HepG2 (cell line): ENCODE data around the gene SAP130. TPM values are rescaled to one million over a fixed set of nuclear protein-coding genes. Genes with fewer than 3 reads are reported as not detected.

ENCODE experiments used
- ATAC-seq: fragments of 200-7000 bp; cut with Tn5 transposase; 3 replicates; pipeline ENCODE4 v1.9.1; 2020; ENCODE audit warnings: mild to moderate bottlenecking, moderate library complexity
- BruUV-seq: library from RNA; stranded (reverse); fragments of 400-500 nt; replicated peaks from 2 replicates; lab custom pipeline; 2021; lab: Mats Ljungman, UMichigan
- CTCF ChIA-PET: fragments of 300-600 bp; formaldehyde crosslinking; extraction: SDS; loops from one replicate; lab custom pipeline; 2021; ENCODE audit warnings: low total read pairs, inconsistent platforms, low intra/inter-chr PET ratio; lab: Yijun Ruan, JAX
- POLR2A ChIA-PET: fragments of 350-600 bp; sonication (Branson Sonifier 250); formaldehyde crosslinking; loops from one replicate; lab custom pipeline; 2020; ENCODE audit warnings: antibody characterized with exemption, inconsistent platforms; lab: Yijun Ruan, JAX
- DNase-seq: peaks from one replicate; pipeline ENCODE4 v3.0.0-alpha.2; 2015; ENCODE audit warnings: low spot score
- FAIRE-seq: peaks from 3 replicates; lab custom pipeline; 2011; peaks lifted over from hg19 to GRCh38; lab: Jason Lieb, UNC
- H2AFZ ChIP-seq: one replicate; pipeline ENCODE4 v1.6.1; 2011; ENCODE audit warnings: low read length, inconsistent platforms
- H3K27ac ChIP-seq: fragments of 300-600 bp; 3 replicates; pipeline ENCODE4 v1.8.0; 2011; ENCODE audit warnings: mixed run types, mild to moderate bottlenecking, mixed read lengths, low read length, inconsistent platforms; ENCODE audit not compliant: insufficient read depth; ENCODE audit errors: extremely low read length
- H3K27me3 ChIP-seq, 2 experiments: fragments of 200-600 bp in 1 of 2; 2 replicates in 1 of 2; 3 replicates in 1 of 2; pipeline versions ENCODE4 v1.6.0 to v1.8.0; 2011; ENCODE audit warnings: low read length in 2 of 2, mild to moderate bottlenecking in 2 of 2, moderate library complexity in 2 of 2, inconsistent platforms in 1 of 2; ENCODE audit not compliant: insufficient read depth in 2 of 2, control insufficient read depth in 1 of 2
- H3K36me3 ChIP-seq, 2 experiments: fragments of 200-600 bp in 1 of 2; replicated peaks in 1 of 2; 2 replicates in 1 of 2; 3 replicates in 1 of 2; pipeline versions ENCODE4 v1.5.1 to v1.8.0; 2011; ENCODE audit warnings: low read length in 2 of 2, inconsistent platforms in 1 of 2; ENCODE audit not compliant: insufficient read depth in 2 of 2, control insufficient read depth in 1 of 2
- H3K4me1 ChIP-seq: 2 replicates; pipeline ENCODE4 v1.5.1; 2012; ENCODE audit warnings: low read length, inconsistent platforms; ENCODE audit not compliant: insufficient read depth
- H3K4me2 ChIP-seq: 2 replicates; pipeline ENCODE4 v1.6.0; 2011; ENCODE audit warnings: low read depth, low read length, inconsistent platforms
- H3K4me3 ChIP-seq, 3 experiments: fragments of 200-600 bp in 1 of 3; sonication (generic), shearing (Covaris generic) in 1 of 3; replicated peaks in 1 of 3; 2 replicates each; pipeline ENCODE4 v1.5.1; 2011 to 2016; ENCODE audit warnings: low read length in 3 of 3, inconsistent platforms in 2 of 3, low read depth in 2 of 3, mild to moderate bottlenecking in 2 of 3, control low read depth in 1 of 3, mixed read lengths in 1 of 3; ENCODE audit not compliant: insufficient read depth in 1 of 3
- H3K79me2 ChIP-seq: one replicate; pipeline ENCODE4 v1.6.1; 2011; ENCODE audit warnings: low read length, inconsistent platforms; ENCODE audit not compliant: insufficient read depth
- H3K9ac ChIP-seq: 2 replicates; pipeline ENCODE4 v1.6.0; 2011; ENCODE audit warnings: mild to moderate bottlenecking, low read depth, low read length, inconsistent platforms; ENCODE audit not compliant: insufficient read depth
- H3K9me3 ChIP-seq: 2 replicates; pipeline ENCODE4 v1.5.1; 2012; ENCODE audit warnings: mild to moderate bottlenecking, low read length
- H4K20me1 ChIP-seq: 2 replicates; pipeline ENCODE4 v1.6.0; 2011; ENCODE audit warnings: inconsistent platforms, mild to moderate bottlenecking, low read length, moderate library complexity; ENCODE audit not compliant: insufficient read depth
- HDAC6 ChIP-seq: fragments of 200-600 bp; sonication (generic); IDR thresholded peaks from 2 replicates; pipeline ENCODE4 v1.7.0; 2017; ENCODE audit warnings: mild to moderate bottlenecking, antibody characterized with exemption, low read length, low read depth
- HNF4G ChIP-seq, 2 experiments: sonication (generic) in 1 of 2; formaldehyde crosslinking in 1 of 2; IDR thresholded peaks; 2 replicates each; pipeline versions ENCODE4 v1.4.0 to v1.6.1; 2011 to 2020; ENCODE audit warnings: borderline replicate concordance in 2 of 2, low read depth in 2 of 2, mild to moderate bottlenecking in 2 of 2, low read length in 1 of 2, missing genetic modification reagents in 1 of 2, moderate library complexity in 1 of 2
- IKZF4 ChIP-seq: sonication (generic); formaldehyde crosslinking; IDR thresholded peaks from 2 replicates; pipeline ENCODE4 v1.5.1; 2020; ENCODE audit warnings: borderline replicate concordance, mild to moderate bottlenecking, low read depth, missing genetic modification reagents; ENCODE audit errors: not compliant biosample characterization
- MBNL3 ChIP-seq: fragments of 250-450 bp; sonication (Bioruptor Pico); conservative IDR thresholded peaks from 2 replicates; pipeline ENCODE4 v1.8.0; 2022; ENCODE audit warnings: mild to moderate bottlenecking, inconsistent platforms
- MEIS2 ChIP-seq: sonication (generic); formaldehyde crosslinking; IDR thresholded peaks from 2 replicates; pipeline ENCODE4 v1.9.0; 2021; ENCODE audit warnings: mild to moderate bottlenecking, missing genetic modification reagents
- NFKBIZ ChIP-seq: IDR thresholded peaks from 2 replicates; pipeline ENCODE4 v1.6.1; 2018; ENCODE audit warnings: missing genetic modification reagents, missing compliant biosample characterization
- PHB2 ChIP-seq: fragments of 450-650 bp; IDR thresholded peaks from 2 replicates; pipeline ENCODE4 v1.6.1; 2018; ENCODE audit not compliant: partially characterized antibody
- SNAPC2 ChIP-seq: sonication (generic); formaldehyde crosslinking; IDR thresholded peaks from 2 replicates; pipeline ENCODE4 v1.8.1; 2022; ENCODE audit warnings: mild to moderate bottlenecking, missing genetic modification reagents
- TBL1XR1 ChIP-seq: fragments of 150-350 bp; IDR thresholded peaks from 2 replicates; pipeline ENCODE4 v1.6.1; 2014; ENCODE audit warnings: borderline replicate concordance, low read length; ENCODE audit not compliant: partially characterized antibody
- TEAD3 ChIP-seq: optimal IDR thresholded peaks from 2 replicates; pipeline ENCODE3; 2016; ENCODE audit warnings: borderline replicate concordance
- ZBTB3 ChIP-seq: sonication (generic); formaldehyde crosslinking; IDR thresholded peaks from 2 replicates; pipeline ENCODE4 v1.4.0; 2020; ENCODE audit warnings: low read depth, mild to moderate bottlenecking, moderate library complexity, missing genetic modification reagents, borderline replicate concordance
- ZKSCAN5 ChIP-seq: sonication (generic); formaldehyde crosslinking; IDR thresholded peaks from 2 replicates; pipeline ENCODE4 v1.5.1; 2020; ENCODE audit warnings: mild to moderate bottlenecking, missing genetic modification reagents
- ZMYM4 ChIP-seq: sonication (generic); formaldehyde crosslinking; IDR thresholded peaks from 2 replicates; pipeline ENCODE4 v1.8.1; 2023; ENCODE audit warnings: mild to moderate bottlenecking, missing genetic modification reagents
- ZNF20 ChIP-seq: sonication (generic); formaldehyde crosslinking; IDR thresholded peaks from 2 replicates; pipeline ENCODE4 v1.4.0; 2020; ENCODE audit warnings: mild to moderate bottlenecking, moderate library complexity, missing genetic modification reagents
- ZNF597 ChIP-seq: sonication (generic); formaldehyde crosslinking; IDR thresholded peaks from 2 replicates; pipeline ENCODE4 v1.5.0; 2020; ENCODE audit warnings: missing genetic modification reagents
- ZNF740 ChIP-seq: sonication (generic); formaldehyde crosslinking; IDR thresholded peaks from 2 replicates; pipeline ENCODE4 v1.4.0; 2020; ENCODE audit warnings: missing genetic modification reagents
- ZNF772 ChIP-seq: sonication (generic); formaldehyde crosslinking; IDR thresholded peaks from 2 replicates; pipeline ENCODE4 v1.5.0; 2020; ENCODE audit warnings: mild to moderate bottlenecking, missing genetic modification reagents
- WGBS: methylation state at CpG from one replicate; pipeline ENCODE4 v1.1.6; 2017; ENCODE audit warnings: low lambda C conversion rate; 5-methylcytosine and 5-hydroxymethylcytosine counted together
- in situ Hi-C: cut with HindIII; loops from 2 replicates; pipeline ENCODE4 v1.10.0; 2017; ENCODE audit warnings: low pct_unique_long_range_greater_than_20kb; ENCODE audit not compliant: extremely low pct_ligation_motif_present
- intact Hi-C: fragments of 100-400 bp; cut with micrococcal nuclease; formaldehyde crosslinking; loops from one replicate; pipeline ENCODE4 v1.10.0; 2022; ENCODE audit not compliant: unreplicated experiment
- polyA plus RNA-seq, 8 experiments: library from polyadenylated mRNA; depleted of rRNA in 3 of 8; stranded (reverse) in 7 of 8; unstranded in 1 of 8; fragments of >200 nt; fragmentation: Illumina TruSeq in 4 of 8; extraction: Trizol in 4 of 8; gene quantifications; 2 replicates each; pipeline versions ENCODE4 v1.2.1 to v1.2.3, GENCODE V29; 2011 to 2016; ENCODE audit warnings: low read depth in 4 of 8, missing spikeins in 1 of 8, mixed read lengths in 1 of 8; ENCODE audit not compliant: insufficient read depth in 1 of 8
- total RNA-seq, 5 experiments: library from RNA; depleted of rRNA; stranded (reverse); fragments of >200 nt; fragmentation: Illumina TruSeq; extraction: Trizol; gene quantifications; 2 replicates each; pipeline ENCODE4 v1.2.3, GENCODE V29; 2016; ENCODE audit warnings: low read depth in 1 of 5

SAP130 gene
- total and polyA plus RNA-seq, 2 of the 13 experiments (the other 11 are each of a cell fraction or from before 2014, with no cell fraction given): 11.1 to 18.6 TPM

GRCh38 chr2:128057334-128057733 lies 29.5 kb upstream of the SAP130 start (continued):
- peak; percentile 69 for TF ChIP-seq HNF4G (IDR thresholded peaks at IDR 0.05; ENCODE audit: borderline replicate concordance, low read depth, low read length)
- no peak for TF ChIP-seq HNF4G (CRISPR knock-in tag; IDR thresholded peaks at IDR 0.05; ENCODE audit: borderline replicate concordance, low read depth)
- no peak for TF ChIP-seq ZBTB3 (CRISPR knock-in tag)
- TF ChIP-seq SNAPC2 (CRISPR knock-in tag): no peak
- TF ChIP-seq ZKSCAN5: no peak
- peak; percentile 78 for TF ChIP-seq TEAD3 (CRISPR knock-in tag)
- TF ChIP-seq ZNF597 (CRISPR knock-in tag): no peak
- TF ChIP-seq ZMYM4 (CRISPR knock-in tag): no peak
- TF ChIP-seq, all 625 proteins: peak for 33

- in situ Hi-C loops (loop anchor here (25.0 kb wide), 2 partner anchors 583 to 683 kb away; no protein-coding TSS in a partner anchor), intact Hi-C loops (no loop called here)
- Histone ChIP-seq H2AFZ (no peak overlapping the region), H3K4me3 (no peak overlapping the region), H3K4me2 (no peak overlapping the region)
- BruUV-seq: no TSS peak
- TF ChIP-seq TBL1XR1: no peak
- TF ChIP-seq NFKBIZ (CRISPR knock-in tag): no peak
- no peak for TF ChIP-seq ZNF20 (CRISPR knock-in tag)
- TF ChIP-seq ZNF740: peak; percentile 76; the same call in 1 of the 2 replicates
- no peak for TF ChIP-seq MEIS2 (CRISPR knock-in tag)
- no peak for TF ChIP-seq MBNL3 (CRISPR knock-in tag)
- TF ChIP-seq IKZF4 (CRISPR knock-in tag): no peak
- no peak for TF ChIP-seq HDAC6
- TF ChIP-seq ZNF772: 0 out of 2 replicates have a peak, but pooled peaks have one; percentile 31
- no peak for TF ChIP-seq PHB2
- TF ChIP-seq, all 625 proteins: peak for 2
- ChIA-PET CTCF (no interaction called here), POLR2A (no interaction called here)
- ATAC-seq: no peak
- Histone ChIP-seq H3K4me1 (peaks cover 21% of the 10 kb centered on the region), H3K36me3 (no peaks in the 10 kb centered on the region), H4K20me1 (no peaks in the 10 kb centered on the region), H3K9me3 (peaks cover 8% of the 10 kb centered on the region; the same call in 1 of the 2 replicates), H3K79me2 (no peaks in the 10 kb centered on the region), H3K27me3 (peaks cover 0 to 4% of the 10 kb centered on the region in 2 experiments; a peak in 3 of 5 replicates), H3K27ac (no peak overlapping the region), H3K9ac (no peak overlapping the region)
- no peak for DNase-seq
- no peak for FAIRE-seq
- 88% methylated on average over 11 of the region's 11 CpGs for WGBS
These were observed 26.4 kb upstream of the SAP130 start for GRCh38 chr2:128054104-128054885.
